ENCODE measurements around the gene ARID1B. TPM values are rescaled to one million over a fixed set of nuclear protein-coding genes. Genes with fewer than 3 reads are reported as not detected.

The ARID1B gene
- total and polyA plus RNA-seq, 2 experiments from 2014 or later = 32.9 to 67.0 TPM

GRCh38 chr6:157108923-157109322, 331.7 kb downstream of the ARID1B start:
- peaks cover 4% of the 10 kb centered on the region for H4K20me1 ChIP-seq (ENCODE audit: insufficient read depth, poor library complexity, severe bottlenecking)
- no peak for DNase-seq (ENCODE audit: low spot score)
- no peaks in the 10 kb centered on the region for H3K9me2 ChIP-seq (replicated peaks; ENCODE audit: insufficient read depth)
- peaks cover 25% of the 10 kb centered on the region for H3K79me2 ChIP-seq
- H3K9me3 ChIP-seq (ENCODE audit: low read depth) = no peaks in the 10 kb centered on the region
- WGBS (ENCODE audit: low lambda C conversion rate, missing lambda C conversion rate) = 81% methylated on average over 7 of the region's 7 CpGs
- TF ChIP-seq EZH2phosphoT487 (IDR thresholded peaks at IDR 0.05; ENCODE audit: low read depth, severe bottlenecking, unreplicated experiment) = no peak
- H3K4me1 ChIP-seq (ENCODE audit: insufficient read depth) = peaks cover 14% of the 10 kb centered on the region
- H3K4me2 ChIP-seq = peak overlapping the region; percentile 55
- H3K27ac ChIP-seq = peak overlapping the region; percentile 68
- no peak overlapping the region for H2AFZ ChIP-seq
- H3K27me3 ChIP-seq = no peaks in the 10 kb centered on the region
- H3K36me3 ChIP-seq (replicated peaks; ENCODE audit: insufficient read depth, low read depth) = no peaks in the 10 kb centered on the region
- H3K4me3 ChIP-seq = no peak overlapping the region

GRCh38 chr6:157110607-157111006, 333.4 kb downstream of the ARID1B start:
- H3K27ac ChIP-seq = peak overlapping the region; percentile 42

DNA sequence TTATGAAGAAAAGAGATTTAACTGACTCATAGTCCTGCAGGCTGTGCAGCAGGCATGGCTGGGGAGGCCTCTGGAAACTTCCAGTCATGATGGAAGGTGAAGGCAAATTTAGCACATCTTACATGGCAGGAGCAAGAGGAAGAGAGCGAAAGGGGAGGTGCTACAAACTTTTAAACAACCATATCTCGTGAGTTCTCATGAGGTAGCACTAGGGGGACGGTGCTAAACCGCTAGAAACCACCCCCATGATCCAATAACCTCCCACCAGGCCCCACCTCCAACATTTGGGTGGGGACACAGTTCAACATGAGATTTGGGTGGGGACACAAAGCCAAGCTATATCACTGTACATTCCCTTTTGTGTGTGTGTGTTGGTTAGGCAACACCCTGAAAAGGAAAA, 336.2 kb downstream of the ARID1B start:
- Histone ChIP-seq H3K79me2 (peaks cover 16% of the 10 kb centered on the region), H2AFZ (no peak overlapping the region), H4K20me1 (ENCODE audit: insufficient read depth, poor library complexity, severe bottlenecking) (peaks cover 4% of the 10 kb centered on the region), H3K9me2 (replicated peaks; ENCODE audit: insufficient read depth) (no peaks in the 10 kb centered on the region), H3K4me2 (no peak overlapping the region), H3K9me3 (ENCODE audit: low read depth) (no peaks in the 10 kb centered on the region), H3K27me3 (no peaks in the 10 kb centered on the region), H3K27ac (no peak overlapping the region), H3K4me1 (ENCODE audit: insufficient read depth) (peaks cover 10% of the 10 kb centered on the region), H3K36me3 (replicated peaks; ENCODE audit: insufficient read depth, low read depth) (no peaks in the 10 kb centered on the region), H3K4me3 (no peak overlapping the region)
- DNase-seq (ENCODE audit: low spot score) = no peak
- TF ChIP-seq EZH2phosphoT487 (IDR thresholded peaks at IDR 0.05; ENCODE audit: low read depth, severe bottlenecking, unreplicated experiment) (no peak), CTCF (IDR thresholded peaks at IDR 0.05; ENCODE audit: poor library complexity) (no peak), EZH2 (IDR thresholded peaks at IDR 0.05; ENCODE audit: borderline replicate concordance) (no peak)
- WGBS (ENCODE audit: low lambda C conversion rate, missing lambda C conversion rate) = 100% methylated on average over 4 of the region's 4 CpGs

More at GRCh38 chr6:157110607-157111006, 333.4 kb downstream of the ARID1B start:
- H3K9me3 ChIP-seq (ENCODE audit: low read depth) = no peaks in the 10 kb centered on the region
- H3K4me1 ChIP-seq (ENCODE audit: insufficient read depth) = peaks cover 14% of the 10 kb centered on the region
- no peak overlapping the region for H3K4me2 ChIP-seq
- no peak overlapping the region for H3K4me3 ChIP-seq
- WGBS (ENCODE audit: low lambda C conversion rate, missing lambda C conversion rate) = 87% methylated on average over 5 of the region's 5 CpGs
- peaks cover 4% of the 10 kb centered on the region for H4K20me1 ChIP-seq (ENCODE audit: insufficient read depth, poor library complexity, severe bottlenecking)
- TF ChIP-seq EZH2 (IDR thresholded peaks at IDR 0.05; ENCODE audit: borderline replicate concordance) (no peak), EZH2phosphoT487 (IDR thresholded peaks at IDR 0.05; ENCODE audit: low read depth, severe bottlenecking, unreplicated experiment) (no peak), CTCF (IDR thresholded peaks at IDR 0.05; ENCODE audit: poor library complexity) (no peak)
- no peaks in the 10 kb centered on the region for H3K9me2 ChIP-seq (replicated peaks; ENCODE audit: insufficient read depth)
- DNase-seq (ENCODE audit: low spot score) = peak; percentile 38
- no peaks in the 10 kb centered on the region for H3K27me3 ChIP-seq
- H2AFZ ChIP-seq = no peak overlapping the region
- no peaks in the 10 kb centered on the region for H3K36me3 ChIP-seq (replicated peaks; ENCODE audit: insufficient read depth, low read depth)
- peaks cover 21% of the 10 kb centered on the region for H3K79me2 ChIP-seq

DNA sequence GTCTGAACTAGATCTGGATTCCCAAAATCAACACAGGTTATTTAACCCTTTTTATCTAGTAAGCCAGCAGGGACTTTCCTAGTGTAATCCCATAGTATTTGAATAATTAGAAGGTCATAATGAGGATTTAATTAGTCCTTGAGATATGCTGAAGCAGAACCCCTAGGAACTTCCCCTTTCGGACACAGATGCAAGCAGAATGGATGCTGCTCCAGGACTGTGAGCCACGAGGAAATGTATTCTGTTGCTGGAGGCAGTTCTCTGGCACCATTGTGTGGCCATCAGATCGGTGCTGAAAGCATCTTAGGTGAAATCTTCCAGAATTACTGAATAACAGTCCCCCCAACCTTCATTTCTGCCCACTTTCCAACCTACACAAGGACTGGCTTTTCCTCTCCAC, 339.2 kb downstream of the ARID1B start:
- TF ChIP-seq EZH2phosphoT487 (IDR thresholded peaks at IDR 0.05; ENCODE audit: low read depth, severe bottlenecking, unreplicated experiment) (no peak), EZH2 (IDR thresholded peaks at IDR 0.05; ENCODE audit: borderline replicate concordance) (no peak), CTCF (IDR thresholded peaks at IDR 0.05; ENCODE audit: poor library complexity) (no peak)
- H3K9me2 ChIP-seq (replicated peaks; ENCODE audit: insufficient read depth) = no peaks in the 10 kb centered on the region
- no peaks in the 10 kb centered on the region for H3K9me3 ChIP-seq (ENCODE audit: low read depth)
- H3K4me3 ChIP-seq = no peak overlapping the region
- H3K79me2 ChIP-seq = no peaks in the 10 kb centered on the region
- WGBS (ENCODE audit: low lambda C conversion rate, missing lambda C conversion rate) = 73% methylated on average over 3 of the region's 3 CpGs
- H3K4me1 ChIP-seq (ENCODE audit: insufficient read depth) = peaks cover 9% of the 10 kb centered on the region
- no peaks in the 10 kb centered on the region for H4K20me1 ChIP-seq (ENCODE audit: insufficient read depth, poor library complexity, severe bottlenecking)
- H3K4me2 ChIP-seq = no peak overlapping the region
- H3K36me3 ChIP-seq (replicated peaks; ENCODE audit: insufficient read depth, low read depth) = no peaks in the 10 kb centered on the region
- H2AFZ ChIP-seq = no peak overlapping the region
- DNase-seq (ENCODE audit: low spot score) = no peak
- no peaks in the 10 kb centered on the region for H3K27me3 ChIP-seq
- H3K27ac ChIP-seq = no peak overlapping the region
